ENCODE data around the gene GLP1R. TPM values are rescaled to one million over a fixed set of nuclear protein-coding genes. Genes with fewer than 3 reads are reported as not detected.

The GLP1R gene
- total RNA-seq, 1 experiment from 2014 or later = 1.8 TPM

DNA sequence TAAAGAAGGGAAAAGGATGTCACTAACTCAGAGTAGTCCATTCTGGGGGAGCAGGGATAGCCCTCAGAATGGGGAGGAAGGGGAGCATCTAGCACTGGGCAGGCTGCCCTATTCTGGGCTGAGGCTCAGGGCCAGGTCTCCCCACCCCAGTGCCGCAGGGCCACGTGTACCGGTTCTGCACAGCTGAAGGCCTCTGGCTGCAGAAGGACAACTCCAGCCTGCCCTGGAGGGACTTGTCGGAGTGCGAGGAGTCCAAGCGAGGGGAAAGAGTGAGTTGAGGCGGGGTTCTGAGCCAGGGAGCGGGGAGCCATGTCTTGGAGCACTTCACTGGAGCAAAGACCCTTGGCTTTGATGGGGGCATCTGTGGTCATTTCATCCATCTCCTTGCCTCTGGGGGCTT is 17.0 kb downstream of the GLP1R start:
- CTCF ChIA-PET = no interaction called here
- ATAC-seq (no peak), DNase-seq (ENCODE audit: low spot score) (no peak)
- H3K36me3 Mint-ChIP-seq = no peaks in the 10 kb centered on the region
- H3K27ac Mint-ChIP-seq = no peak overlapping the region
- H3K4me1 Mint-ChIP-seq = no peaks in the 10 kb centered on the region
- TF ChIP-seq, protein P1, sequence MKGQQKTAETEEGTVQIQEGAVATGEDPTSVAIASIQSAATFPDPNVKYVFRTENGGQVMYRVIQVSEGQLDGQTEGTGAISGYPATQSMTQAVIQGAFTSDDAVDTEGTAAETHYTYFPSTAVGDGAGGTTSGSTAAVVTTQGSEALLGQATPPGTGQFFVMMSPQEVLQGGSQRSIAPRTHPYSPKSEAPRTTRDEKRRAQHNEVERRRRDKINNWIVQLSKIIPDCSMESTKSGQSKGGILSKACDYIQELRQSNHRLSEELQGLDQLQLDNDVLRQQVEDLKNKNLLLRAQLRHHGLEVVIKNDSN (CRISPR knock-in tag; IDR thresholded peaks at IDR 0.05) = no peak
- TF ChIP-seq ESRRA (CRISPR knock-in tag; IDR thresholded peaks at IDR 0.05; ENCODE audit: borderline replicate concordance) = no peak
- TF ChIP-seq JUN (CRISPR knock-in tag; IDR thresholded peaks at IDR 0.05) = no peak
- TF ChIP-seq, protein P2, sequence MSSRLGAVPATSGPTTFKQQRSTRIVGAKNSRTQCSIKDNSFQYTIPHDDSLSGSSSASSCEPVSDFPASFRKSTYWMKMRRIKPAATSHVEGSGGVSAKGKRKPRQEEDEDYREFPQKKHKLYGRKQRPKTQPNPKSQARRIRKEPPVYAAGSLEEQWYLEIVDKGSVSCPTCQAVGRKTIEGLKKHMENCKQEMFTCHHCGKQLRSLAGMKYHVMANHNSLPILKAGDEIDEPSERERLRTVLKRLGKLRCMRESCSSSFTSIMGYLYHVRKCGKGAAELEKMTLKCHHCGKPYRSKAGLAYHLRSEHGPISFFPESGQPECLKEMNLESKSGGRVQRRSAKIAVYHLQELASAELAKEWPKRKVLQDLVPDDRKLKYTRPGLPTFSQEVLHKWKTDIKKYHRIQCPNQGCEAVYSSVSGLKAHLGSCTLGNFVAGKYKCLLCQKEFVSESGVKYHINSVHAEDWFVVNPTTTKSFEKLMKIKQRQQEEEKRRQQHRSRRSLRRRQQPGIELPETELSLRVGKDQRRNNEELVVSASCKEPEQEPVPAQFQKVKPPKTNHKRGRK (CRISPR knock-in tag; IDR thresholded peaks at IDR 0.05; ENCODE audit: borderline replicate concordance) = no peak
- TF ChIP-seq, protein P3, sequence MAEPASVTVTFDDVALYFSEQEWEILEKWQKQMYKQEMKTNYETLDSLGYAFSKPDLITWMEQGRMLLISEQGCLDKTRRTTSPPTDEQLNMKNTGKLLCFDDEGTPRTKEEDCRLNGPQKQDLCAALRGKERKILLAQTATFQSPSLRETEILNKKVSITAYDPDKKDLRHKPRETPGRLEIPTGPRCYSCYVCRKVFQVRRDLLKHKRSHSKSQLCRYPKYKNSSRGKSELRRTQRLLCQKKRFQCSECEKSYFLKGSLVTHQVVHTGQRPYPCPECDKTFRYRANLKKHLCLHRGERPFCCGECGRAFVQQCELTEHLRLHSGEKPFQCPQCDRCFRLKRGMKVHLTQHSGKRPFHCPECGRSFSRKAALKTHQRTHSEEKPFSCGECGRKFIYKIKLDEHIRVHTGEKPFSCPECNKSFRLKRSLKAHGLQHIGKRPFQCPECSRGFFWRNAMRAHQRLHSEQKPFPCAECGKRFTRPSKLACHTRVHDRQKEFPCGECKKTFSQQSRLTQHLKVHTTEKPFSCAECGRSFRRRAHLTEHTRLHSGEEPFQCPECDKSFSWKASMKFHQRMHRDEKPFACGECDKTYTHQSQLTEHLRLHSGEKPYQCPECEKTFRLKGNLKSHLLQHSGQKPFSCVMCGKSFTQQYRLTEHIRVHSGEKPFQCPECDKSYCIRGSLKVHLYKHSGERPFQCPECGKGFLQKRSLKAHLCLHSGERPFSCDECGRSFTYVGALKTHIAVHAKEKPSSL (CRISPR knock-in tag; conservative IDR thresholded peaks at IDR 0.05) = no peak
- TF ChIP-seq, protein P4, sequence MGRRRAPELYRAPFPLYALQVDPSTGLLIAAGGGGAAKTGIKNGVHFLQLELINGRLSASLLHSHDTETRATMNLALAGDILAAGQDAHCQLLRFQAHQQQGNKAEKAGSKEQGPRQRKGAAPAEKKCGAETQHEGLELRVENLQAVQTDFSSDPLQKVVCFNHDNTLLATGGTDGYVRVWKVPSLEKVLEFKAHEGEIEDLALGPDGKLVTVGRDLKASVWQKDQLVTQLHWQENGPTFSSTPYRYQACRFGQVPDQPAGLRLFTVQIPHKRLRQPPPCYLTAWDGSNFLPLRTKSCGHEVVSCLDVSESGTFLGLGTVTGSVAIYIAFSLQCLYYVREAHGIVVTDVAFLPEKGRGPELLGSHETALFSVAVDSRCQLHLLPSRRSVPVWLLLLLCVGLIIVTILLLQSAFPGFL (CRISPR knock-in tag; IDR thresholded peaks at IDR 0.05; ENCODE audit: borderline replicate concordance) = no peak
- TF ChIP-seq MXD4 (CRISPR knock-in tag; IDR thresholded peaks at IDR 0.05; ENCODE audit: borderline replicate concordance) = no peak
- TF ChIP-seq GABPB1 (CRISPR knock-in tag; IDR thresholded peaks at IDR 0.05) = no peak
- TF ChIP-seq ZNF263 (CRISPR knock-in tag; IDR thresholded peaks at IDR 0.05; ENCODE audit: low read depth) = no peak
- TF ChIP-seq, protein P5, sequence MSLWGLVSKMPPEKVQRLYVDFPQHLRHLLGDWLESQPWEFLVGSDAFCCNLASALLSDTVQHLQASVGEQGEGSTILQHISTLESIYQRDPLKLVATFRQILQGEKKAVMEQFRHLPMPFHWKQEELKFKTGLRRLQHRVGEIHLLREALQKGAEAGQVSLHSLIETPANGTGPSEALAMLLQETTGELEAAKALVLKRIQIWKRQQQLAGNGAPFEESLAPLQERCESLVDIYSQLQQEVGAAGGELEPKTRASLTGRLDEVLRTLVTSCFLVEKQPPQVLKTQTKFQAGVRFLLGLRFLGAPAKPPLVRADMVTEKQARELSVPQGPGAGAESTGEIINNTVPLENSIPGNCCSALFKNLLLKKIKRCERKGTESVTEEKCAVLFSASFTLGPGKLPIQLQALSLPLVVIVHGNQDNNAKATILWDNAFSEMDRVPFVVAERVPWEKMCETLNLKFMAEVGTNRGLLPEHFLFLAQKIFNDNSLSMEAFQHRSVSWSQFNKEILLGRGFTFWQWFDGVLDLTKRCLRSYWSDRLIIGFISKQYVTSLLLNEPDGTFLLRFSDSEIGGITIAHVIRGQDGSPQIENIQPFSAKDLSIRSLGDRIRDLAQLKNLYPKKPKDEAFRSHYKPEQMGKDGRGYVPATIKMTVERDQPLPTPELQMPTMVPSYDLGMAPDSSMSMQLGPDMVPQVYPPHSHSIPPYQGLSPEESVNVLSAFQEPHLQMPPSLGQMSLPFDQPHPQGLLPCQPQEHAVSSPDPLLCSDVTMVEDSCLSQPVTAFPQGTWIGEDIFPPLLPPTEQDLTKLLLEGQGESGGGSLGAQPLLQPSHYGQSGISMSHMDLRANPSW (CRISPR knock-in tag; conservative IDR thresholded peaks at IDR 0.05; ENCODE audit: low read depth) = no peak
- TF ChIP-seq, protein P6, sequence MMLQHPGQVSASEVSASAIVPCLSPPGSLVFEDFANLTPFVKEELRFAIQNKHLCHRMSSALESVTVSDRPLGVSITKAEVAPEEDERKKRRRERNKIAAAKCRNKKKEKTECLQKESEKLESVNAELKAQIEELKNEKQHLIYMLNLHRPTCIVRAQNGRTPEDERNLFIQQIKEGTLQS (CRISPR knock-in tag; conservative IDR thresholded peaks at IDR 0.05) = no peak
- no peak for TF ChIP-seq PRRX2 (CRISPR knock-in tag; IDR thresholded peaks at IDR 0.05)
- TF ChIP-seq, protein P7, sequence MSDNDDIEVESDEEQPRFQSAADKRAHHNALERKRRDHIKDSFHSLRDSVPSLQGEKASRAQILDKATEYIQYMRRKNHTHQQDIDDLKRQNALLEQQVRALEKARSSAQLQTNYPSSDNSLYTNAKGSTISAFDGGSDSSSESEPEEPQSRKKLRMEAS (CRISPR knock-in tag; IDR thresholded peaks at IDR 0.05) = no peak
- no peak for TF ChIP-seq JAZF1 (CRISPR knock-in tag; IDR thresholded peaks at IDR 0.05)
- TF ChIP-seq, protein P8, sequence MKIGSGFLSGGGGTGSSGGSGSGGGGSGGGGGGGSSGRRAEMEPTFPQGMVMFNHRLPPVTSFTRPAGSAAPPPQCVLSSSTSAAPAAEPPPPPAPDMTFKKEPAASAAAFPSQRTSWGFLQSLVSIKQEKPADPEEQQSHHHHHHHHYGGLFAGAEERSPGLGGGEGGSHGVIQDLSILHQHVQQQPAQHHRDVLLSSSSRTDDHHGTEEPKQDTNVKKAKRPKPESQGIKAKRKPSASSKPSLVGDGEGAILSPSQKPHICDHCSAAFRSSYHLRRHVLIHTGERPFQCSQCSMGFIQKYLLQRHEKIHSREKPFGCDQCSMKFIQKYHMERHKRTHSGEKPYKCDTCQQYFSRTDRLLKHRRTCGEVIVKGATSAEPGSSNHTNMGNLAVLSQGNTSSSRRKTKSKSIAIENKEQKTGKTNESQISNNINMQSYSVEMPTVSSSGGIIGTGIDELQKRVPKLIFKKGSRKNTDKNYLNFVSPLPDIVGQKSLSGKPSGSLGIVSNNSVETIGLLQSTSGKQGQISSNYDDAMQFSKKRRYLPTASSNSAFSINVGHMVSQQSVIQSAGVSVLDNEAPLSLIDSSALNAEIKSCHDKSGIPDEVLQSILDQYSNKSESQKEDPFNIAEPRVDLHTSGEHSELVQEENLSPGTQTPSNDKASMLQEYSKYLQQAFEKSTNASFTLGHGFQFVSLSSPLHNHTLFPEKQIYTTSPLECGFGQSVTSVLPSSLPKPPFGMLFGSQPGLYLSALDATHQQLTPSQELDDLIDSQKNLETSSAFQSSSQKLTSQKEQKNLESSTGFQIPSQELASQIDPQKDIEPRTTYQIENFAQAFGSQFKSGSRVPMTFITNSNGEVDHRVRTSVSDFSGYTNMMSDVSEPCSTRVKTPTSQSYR (CRISPR knock-in tag; IDR thresholded peaks at IDR 0.05) = no peak
- TF ChIP-seq ZNF423 (CRISPR knock-in tag; IDR thresholded peaks at IDR 0.05) = no peak
- TF ChIP-seq SMAD3 (CRISPR knock-in tag; IDR thresholded peaks at IDR 0.05; ENCODE audit: borderline replicate concordance) = no peak
- POLR2A ChIA-PET = no interaction called here
- H3K9me3 Mint-ChIP-seq = peaks cover 14% of the 10 kb centered on the region
- H3K4me3 Mint-ChIP-seq = no peak overlapping the region
- no peaks in the 10 kb centered on the region; the same call in 1 of the 2 replicates for H3K27me3 Mint-ChIP-seq (ENCODE audit: low read depth)

Data from WTC11 (cell line).